Measurements from ENCODE around the gene CISTR.

DNA sequence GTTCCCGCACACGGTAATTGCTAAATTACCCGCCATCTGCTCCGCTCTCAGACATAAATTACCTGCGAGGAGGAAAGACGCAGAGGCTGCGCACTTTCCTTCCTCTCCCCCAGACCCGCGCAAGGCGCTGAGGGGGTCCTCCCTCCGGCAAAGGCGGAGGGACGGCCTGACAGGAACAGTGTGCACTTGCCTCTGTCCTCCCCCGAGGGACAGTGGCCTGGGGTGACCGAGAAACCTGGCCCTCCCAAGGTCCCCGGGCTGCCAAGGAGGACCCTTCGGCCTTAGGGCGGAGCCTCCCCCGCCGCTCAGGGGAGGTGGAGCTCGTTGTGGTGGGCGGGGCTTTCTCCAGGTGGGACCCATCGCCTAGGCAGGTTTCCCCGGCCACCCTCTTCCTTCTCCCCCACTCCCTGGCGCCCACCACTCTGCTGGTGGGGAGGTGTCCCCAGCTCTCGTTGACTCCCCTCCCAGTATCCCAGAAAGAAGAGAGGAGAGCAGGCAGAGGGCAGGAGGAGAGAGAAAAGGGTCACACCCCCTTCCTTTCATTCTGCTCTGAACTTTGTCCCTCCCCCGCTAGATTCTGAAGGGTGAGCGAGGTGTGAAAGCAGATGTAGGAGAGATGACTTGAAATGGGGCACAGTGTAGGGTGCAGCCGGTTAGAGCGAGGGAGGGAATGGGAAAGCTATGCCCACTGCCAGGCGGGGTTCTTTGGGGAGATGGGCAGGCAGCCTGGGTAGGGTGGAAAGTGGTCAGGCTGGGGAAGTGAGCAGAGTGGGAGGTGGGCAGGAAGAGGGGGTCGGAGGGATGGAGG lies 13.2 kb downstream of the CISTR start:
- TF ChIP-seq CTCF (IDR thresholded peaks at IDR 0.05) (no peak), POLR2A (IDR thresholded peaks at IDR 0.05) (no peak)

All from heart left ventricle (tissue), 13 donors.